RWPE2 (cell line): Measurements from ENCODE around the gene NHLH2.

Source experiments
- ATAC-seq: fragments of 200-7000 bp; cut with Tn5 transposase; 3 replicates; pipeline ENCODE4 v1.9.1; 2021; ENCODE audit warnings: low read depth
- DNase-seq: peaks from one replicate; pipeline ENCODE4 v3.0.0-alpha.2; 2020; ENCODE audit warnings: low spot score
- H3K27ac ChIP-seq: fragments of 450-650 bp; 2 replicates; pipeline ENCODE4 v1.5.1; 2017; ENCODE audit warnings: mild to moderate bottlenecking; ENCODE audit not compliant: poor library complexity, severe bottlenecking
- H3K27me3 ChIP-seq: fragments of 250-450 bp; sonication (Bioruptor Pico); 2 replicates; pipeline ENCODE4 v1.5.1; 2021; ENCODE audit warnings: mild to moderate bottlenecking, moderate library complexity; ENCODE audit not compliant: insufficient read depth, poor library complexity, severe bottlenecking
- H3K36me3 ChIP-seq: fragments of 250-450 bp; sonication (Bioruptor Pico); 2 replicates; pipeline ENCODE4 v1.5.1; 2020; ENCODE audit warnings: low read depth, mild to moderate bottlenecking, moderate library complexity
- H3K4me1 ChIP-seq: fragments of 250-450 bp; sonication (Bioruptor Pico); 2 replicates; pipeline ENCODE4 v1.5.1; 2021; ENCODE audit warnings: mild to moderate bottlenecking, moderate library complexity; ENCODE audit not compliant: insufficient read depth, poor library complexity, severe bottlenecking
- H3K4me3 ChIP-seq: fragments of 250-450 bp; sonication (Bioruptor Pico); 2 replicates; pipeline ENCODE4 v1.5.1; 2021; ENCODE audit warnings: mild to moderate bottlenecking, moderate library complexity; ENCODE audit not compliant: severe bottlenecking
- H3K9me3 ChIP-seq: fragments of 250-450 bp; sonication (Bioruptor Pico); 2 replicates; pipeline ENCODE4 v1.5.1; 2021; ENCODE audit warnings: mild to moderate bottlenecking, moderate library complexity; ENCODE audit not compliant: severe bottlenecking
- CTCF ChIP-seq: fragments of 450-650 bp; IDR thresholded peaks from one replicate; pipeline ENCODE4 v1.5.1; 2017; ENCODE audit warnings: mild to moderate bottlenecking, moderate library complexity; ENCODE audit not compliant: poor library complexity, severe bottlenecking

Gene NHLH2

DNA sequence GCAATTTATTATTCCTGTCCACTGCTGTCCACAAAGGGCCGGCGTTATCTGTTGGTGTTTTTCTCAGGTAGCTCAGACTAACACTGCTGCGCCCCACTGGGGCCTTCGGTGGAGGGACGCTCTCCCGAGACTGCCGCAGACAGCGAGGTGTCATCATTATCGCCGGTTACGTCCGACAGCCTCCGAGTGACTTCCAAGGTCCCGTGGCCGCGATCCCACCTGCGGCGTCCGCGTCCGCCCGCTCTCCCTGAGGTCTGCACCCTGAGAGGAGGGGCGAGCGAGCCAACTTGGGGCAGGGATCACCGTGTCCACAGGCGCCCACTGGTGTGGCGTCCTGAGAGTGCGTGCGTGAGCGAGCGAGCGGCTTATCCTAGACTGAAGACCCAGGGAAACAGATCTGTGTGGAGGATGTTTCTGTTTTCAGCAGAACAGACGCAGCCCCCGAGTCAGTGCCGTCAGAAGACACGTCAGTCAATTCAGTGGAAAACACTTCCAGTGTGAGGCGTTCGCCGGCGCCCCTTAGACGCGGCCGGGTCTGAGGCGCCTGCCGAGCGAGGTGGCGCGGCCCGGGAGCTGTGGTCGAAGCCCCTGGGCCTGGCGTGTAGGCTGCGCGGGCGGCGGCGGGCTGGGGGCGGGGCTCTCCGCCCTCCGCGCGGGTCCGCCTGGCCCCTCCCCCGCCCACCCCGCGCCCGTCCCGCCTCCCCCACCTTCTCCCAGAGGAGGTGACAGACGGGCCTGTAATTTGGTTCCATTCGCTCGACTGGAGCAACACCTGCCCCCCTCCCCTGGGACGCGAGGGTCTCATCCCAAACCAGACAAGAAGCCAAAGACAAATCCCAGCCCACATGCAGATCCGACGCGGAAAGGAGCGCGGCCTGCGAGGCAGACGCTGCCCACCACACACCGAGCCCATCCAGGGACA lies 12.6 kb downstream of the NHLH2 start:
- no peak overlapping the region for H3K4me3 ChIP-seq

GRCh38 chr1:115827452-115828044 lies 13.4 kb downstream of the NHLH2 start:
- TF ChIP-seq CTCF = no peak
- Histone ChIP-seq H3K36me3 (no peaks in the 10 kb centered on the region), H3K4me3 (no peak overlapping the region), H3K4me1 (peaks cover 19% of the 10 kb centered on the region), H3K27ac (no peak overlapping the region), H3K27me3 (no peaks in the 10 kb centered on the region), H3K9me3 (no peaks in the 10 kb centered on the region)
- DNase-seq (no peak), ATAC-seq (no peak)

More for the DNA sequence above, 12.6 kb downstream of the NHLH2 start:
- H3K9me3 ChIP-seq = no peaks in the 10 kb centered on the region
- H3K4me1 ChIP-seq = peaks cover 19% of the 10 kb centered on the region
- no peak for TF ChIP-seq CTCF
- no peaks in the 10 kb centered on the region for H3K36me3 ChIP-seq
- no peak for ATAC-seq
- H3K27ac ChIP-seq = no peak overlapping the region
- H3K27me3 ChIP-seq = no peaks in the 10 kb centered on the region
- peak; percentile 54 for DNase-seq

DNA sequence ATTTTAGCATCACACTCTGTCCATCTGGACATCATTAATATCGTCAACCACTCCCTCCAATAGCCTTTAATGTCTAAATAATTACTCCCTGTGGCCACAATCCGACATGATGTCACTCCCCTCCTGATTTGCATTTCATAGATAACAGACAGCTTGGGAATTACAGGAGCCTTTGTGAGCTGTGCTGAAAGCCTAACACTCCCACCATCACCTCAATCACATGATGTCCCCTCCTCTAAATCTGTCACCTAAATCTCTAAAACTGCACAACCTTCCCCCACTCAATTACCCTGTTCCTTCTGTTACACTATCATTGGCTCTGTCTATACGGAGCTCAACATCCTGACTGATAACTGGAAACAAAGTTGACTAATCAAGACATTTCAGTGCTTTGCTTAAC lies 14.3 kb downstream of the NHLH2 start:
- ATAC-seq = no peak
- no peak overlapping the region for H3K27ac ChIP-seq
- DNase-seq = no peak
- no peaks in the 10 kb centered on the region for H3K27me3 ChIP-seq
- no peak for TF ChIP-seq CTCF
- peaks cover 19% of the 10 kb centered on the region for H3K4me1 ChIP-seq
- no peak overlapping the region for H3K4me3 ChIP-seq
- H3K36me3 ChIP-seq = no peaks in the 10 kb centered on the region
- H3K9me3 ChIP-seq = no peaks in the 10 kb centered on the region

- TF ChIP-seq CTCF = no peak
- H3K27ac ChIP-seq = no peak overlapping the region
- ATAC-seq = no peak
- DNase-seq = no peak
- no peak overlapping the region for H3K4me3 ChIP-seq
- no peaks in the 10 kb centered on the region for H3K4me1 ChIP-seq
- no peaks in the 10 kb centered on the region for H3K36me3 ChIP-seq
- H3K9me3 ChIP-seq = peaks cover 2% of the 10 kb centered on the region
- no peaks in the 10 kb centered on the region for H3K27me3 ChIP-seq
These were observed 18.8 kb downstream of the NHLH2 start for GRCh38 chr1:115822117-115822516.
